ENCODE measurements around the gene CCL17.

CCL17 gene

GRCh38 chr16:57403965-57404817 is at the start of gene CCL17:
Gene CCL17 (plus strand): TSS chr16:57404767. CDS start chr16:57413933, 9,166 bp downstream.
- Histone ChIP-seq H3K9me3 (ENCODE audit: control insufficient read depth in 1 of 2, low read length in 2 of 2) (no peaks in the 10 kb centered on the region), H3K9ac (ENCODE audit: low read depth in 1 of 2, low read length in 2 of 2) (no peak within 1 kb of the TSS)

GRCh38 chr16:57355898-57356414 is 48.6 kb upstream of the CCL17 start:
- no peaks in the 10 kb centered on the region for H3K9me3 ChIP-seq (ENCODE audit: control insufficient read depth in 1 of 2, low read length in 2 of 2)
- no peak overlapping the region for H3K27ac ChIP-seq (ENCODE audit: low read depth, low read length)
- H3K36me3 ChIP-seq (ENCODE audit: control insufficient read depth in 1 of 2, insufficient read depth in 2 of 2, low read length in 2 of 2): no peaks in the 10 kb centered on the region
- H3K4me1 ChIP-seq (ENCODE audit: control insufficient read depth in 1 of 2, insufficient read depth in 2 of 2, low read length in 2 of 2): no peaks in the 10 kb centered on the region
- no peak overlapping the region for H3K4me3 ChIP-seq (ENCODE audit: low read depth in 1 of 2, low read length in 2 of 2)
- H3K27me3 ChIP-seq (ENCODE audit: control insufficient read depth in 1 of 2, insufficient read depth in 2 of 2, low read length in 2 of 2): no peaks in the 10 kb centered on the region
- no peak overlapping the region for H3K9ac ChIP-seq (ENCODE audit: low read depth in 1 of 2, low read length in 2 of 2)

More at GRCh38 chr16:57403965-57404817, at the start of gene CCL17:
- Histone ChIP-seq H3K27me3 (ENCODE audit: control insufficient read depth in 1 of 2, insufficient read depth in 2 of 2, low read length in 2 of 2) (no peaks in the 10 kb centered on the region), H3K4me3 (ENCODE audit: low read depth in 1 of 2, low read length in 2 of 2) (no peak within 1 kb of the TSS), H3K27ac (ENCODE audit: low read depth, low read length) (no peak within 1 kb of the TSS), H3K4me1 (ENCODE audit: control insufficient read depth in 1 of 2, insufficient read depth in 2 of 2, low read length in 2 of 2) (no peaks in the 10 kb centered on the region), H3K36me3 (ENCODE audit: control insufficient read depth in 1 of 2, insufficient read depth in 2 of 2, low read length in 2 of 2) (no peaks in the 10 kb centered on the region)

- no peak overlapping the region for H3K9ac ChIP-seq (ENCODE audit: low read depth in 1 of 2, low read length in 2 of 2)
- no peaks in the 10 kb centered on the region for H3K9me3 ChIP-seq (ENCODE audit: control insufficient read depth in 1 of 2, low read length in 2 of 2)
- H3K27me3 ChIP-seq (ENCODE audit: control insufficient read depth in 1 of 2, insufficient read depth in 2 of 2, low read length in 2 of 2): no peaks in the 10 kb centered on the region
- H3K27ac ChIP-seq (ENCODE audit: low read depth, low read length): no peak overlapping the region
- no peaks in the 10 kb centered on the region for H3K4me1 ChIP-seq (ENCODE audit: control insufficient read depth in 1 of 2, insufficient read depth in 2 of 2, low read length in 2 of 2)
- no peaks in the 10 kb centered on the region for H3K36me3 ChIP-seq (ENCODE audit: control insufficient read depth in 1 of 2, insufficient read depth in 2 of 2, low read length in 2 of 2)
- no peak overlapping the region for H3K4me3 ChIP-seq (ENCODE audit: low read depth in 1 of 2, low read length in 2 of 2)
These were observed 48.0 kb upstream of the CCL17 start for GRCh38 chr16:57356547-57356946.

DNA sequence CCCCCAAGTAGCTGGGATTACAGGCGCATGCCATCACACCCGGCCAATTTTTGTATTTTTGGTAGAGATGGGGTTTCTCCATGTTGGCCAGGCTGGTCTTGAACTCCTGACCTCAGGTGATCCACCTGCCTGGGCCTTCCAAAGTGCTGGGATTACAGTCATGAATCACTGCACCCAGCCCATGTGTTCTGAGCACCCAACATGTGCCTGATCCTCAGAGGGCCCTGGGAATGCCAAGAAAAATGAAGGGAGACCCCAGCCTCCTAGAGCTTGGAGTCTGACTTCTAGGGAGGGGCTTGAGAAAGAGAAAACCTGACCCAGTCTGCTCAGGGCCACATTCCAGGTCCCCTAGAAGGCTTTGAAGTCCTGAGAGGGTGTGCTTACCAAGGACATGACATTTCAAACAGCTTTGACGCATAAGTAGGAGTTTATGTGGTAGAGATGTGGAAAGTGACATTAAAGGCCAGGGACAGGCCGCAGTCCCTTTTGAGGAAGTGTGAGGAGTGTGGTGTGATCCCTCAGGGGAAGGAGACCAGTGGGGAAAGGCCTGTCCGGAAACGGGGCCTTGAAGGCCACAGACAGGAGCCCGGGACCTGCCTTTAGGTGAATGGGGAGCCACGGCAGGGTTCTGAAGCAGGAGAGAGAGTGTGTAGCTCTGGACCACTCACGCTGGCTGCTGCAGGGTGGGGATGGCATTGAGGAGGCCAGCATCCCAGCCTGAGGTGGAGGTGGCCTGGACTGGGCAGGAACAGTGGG is 47.1 kb upstream of the CCL17 start:
- H3K27ac ChIP-seq (ENCODE audit: low read depth, low read length): no peak overlapping the region
- no peaks in the 10 kb centered on the region for H3K4me1 ChIP-seq (ENCODE audit: control insufficient read depth in 1 of 2, insufficient read depth in 2 of 2, low read length in 2 of 2)
- no peak overlapping the region for H3K4me3 ChIP-seq (ENCODE audit: low read depth in 1 of 2, low read length in 2 of 2)
- no peaks in the 10 kb centered on the region for H3K36me3 ChIP-seq (ENCODE audit: control insufficient read depth in 1 of 2, insufficient read depth in 2 of 2, low read length in 2 of 2)
- no peaks in the 10 kb centered on the region for H3K9me3 ChIP-seq (ENCODE audit: control insufficient read depth in 1 of 2, low read length in 2 of 2)
- H3K27me3 ChIP-seq (ENCODE audit: control insufficient read depth in 1 of 2, insufficient read depth in 2 of 2, low read length in 2 of 2): no peaks in the 10 kb centered on the region
- no peak overlapping the region for H3K9ac ChIP-seq (ENCODE audit: low read depth in 1 of 2, low read length in 2 of 2)

DNA sequence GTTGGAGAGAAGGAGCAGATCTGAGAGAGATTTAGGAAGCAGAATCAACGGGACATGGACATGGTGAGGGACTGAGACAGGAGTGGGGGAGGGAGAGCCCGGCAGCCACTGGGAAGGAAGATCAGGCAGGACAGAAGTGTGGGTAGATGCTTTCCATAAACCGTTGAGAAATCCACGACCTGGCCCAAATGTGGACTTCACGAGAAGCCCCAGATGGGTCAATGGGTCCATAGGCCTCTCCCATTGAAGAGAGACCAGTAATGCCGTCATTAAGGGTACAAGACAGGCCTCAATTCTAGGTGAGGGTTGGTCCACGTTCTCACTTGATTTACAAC is 46.5 kb upstream of the CCL17 start:
- H3K36me3 ChIP-seq (ENCODE audit: control insufficient read depth in 1 of 2, insufficient read depth in 2 of 2, low read length in 2 of 2): no peaks in the 10 kb centered on the region
- no peaks in the 10 kb centered on the region for H3K4me1 ChIP-seq (ENCODE audit: control insufficient read depth in 1 of 2, insufficient read depth in 2 of 2, low read length in 2 of 2)
- no peak overlapping the region for H3K4me3 ChIP-seq (ENCODE audit: low read depth in 1 of 2, low read length in 2 of 2)
- H3K27me3 ChIP-seq (ENCODE audit: control insufficient read depth in 1 of 2, insufficient read depth in 2 of 2, low read length in 2 of 2): no peaks in the 10 kb centered on the region
- no peaks in the 10 kb centered on the region for H3K9me3 ChIP-seq (ENCODE audit: control insufficient read depth in 1 of 2, low read length in 2 of 2)
- H3K27ac ChIP-seq (ENCODE audit: low read depth, low read length): no peak overlapping the region
- no peak overlapping the region for H3K9ac ChIP-seq (ENCODE audit: low read depth in 1 of 2, low read length in 2 of 2)

DNA sequence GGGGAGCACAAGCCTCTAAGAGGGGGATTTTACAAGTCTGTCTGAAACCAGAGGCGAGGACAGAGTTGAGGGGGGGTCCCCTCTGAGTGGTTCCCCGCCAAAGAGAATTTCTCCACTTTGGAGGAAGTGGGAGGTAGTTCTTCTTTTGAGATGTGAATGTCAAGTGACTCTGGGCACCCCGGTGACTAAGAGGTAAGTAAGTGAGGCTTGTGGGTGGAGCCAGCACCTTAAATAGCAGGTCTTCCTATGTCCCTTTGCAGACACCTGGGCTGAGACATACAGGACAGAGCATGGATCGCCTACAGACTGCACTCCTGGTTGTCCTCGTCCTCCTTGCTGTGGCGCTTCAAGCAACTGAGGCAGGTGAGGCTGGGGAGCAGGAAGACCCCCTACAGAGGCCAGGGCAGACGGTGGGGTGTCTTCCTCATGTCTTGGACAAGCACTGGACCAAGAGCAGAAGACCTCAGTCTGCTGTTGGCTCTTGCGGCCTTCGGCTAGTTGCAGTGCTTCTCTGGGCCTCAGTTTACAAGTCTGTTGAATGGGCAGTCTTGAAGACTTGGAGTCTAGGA is 46.0 kb upstream of the CCL17 start, which contains the start of gene CCL22:
TSS of gene CCL22 (plus strand) at position 257 of the 569 bp plus-strand sequence. CDS start at position 291, 34 bp downstream.
- H3K4me1 ChIP-seq (ENCODE audit: control insufficient read depth in 1 of 2, insufficient read depth in 2 of 2, low read length in 2 of 2): no peaks in the 10 kb centered on the region
- H3K27ac ChIP-seq (ENCODE audit: low read depth, low read length): no peak within 1 kb of the TSS
- no peak within 1 kb of the TSS for H3K4me3 ChIP-seq (ENCODE audit: low read depth in 1 of 2, low read length in 2 of 2)
- H3K9ac ChIP-seq (ENCODE audit: low read depth in 1 of 2, low read length in 2 of 2): no peak within 1 kb of the TSS
- H3K27me3 ChIP-seq (ENCODE audit: control insufficient read depth in 1 of 2, insufficient read depth in 2 of 2, low read length in 2 of 2): no peaks in the 10 kb centered on the region
- H3K9me3 ChIP-seq (ENCODE audit: control insufficient read depth in 1 of 2, low read length in 2 of 2): no peaks in the 10 kb centered on the region
- no peaks in the 10 kb centered on the region for H3K36me3 ChIP-seq (ENCODE audit: control insufficient read depth in 1 of 2, insufficient read depth in 2 of 2, low read length in 2 of 2)

DNA sequence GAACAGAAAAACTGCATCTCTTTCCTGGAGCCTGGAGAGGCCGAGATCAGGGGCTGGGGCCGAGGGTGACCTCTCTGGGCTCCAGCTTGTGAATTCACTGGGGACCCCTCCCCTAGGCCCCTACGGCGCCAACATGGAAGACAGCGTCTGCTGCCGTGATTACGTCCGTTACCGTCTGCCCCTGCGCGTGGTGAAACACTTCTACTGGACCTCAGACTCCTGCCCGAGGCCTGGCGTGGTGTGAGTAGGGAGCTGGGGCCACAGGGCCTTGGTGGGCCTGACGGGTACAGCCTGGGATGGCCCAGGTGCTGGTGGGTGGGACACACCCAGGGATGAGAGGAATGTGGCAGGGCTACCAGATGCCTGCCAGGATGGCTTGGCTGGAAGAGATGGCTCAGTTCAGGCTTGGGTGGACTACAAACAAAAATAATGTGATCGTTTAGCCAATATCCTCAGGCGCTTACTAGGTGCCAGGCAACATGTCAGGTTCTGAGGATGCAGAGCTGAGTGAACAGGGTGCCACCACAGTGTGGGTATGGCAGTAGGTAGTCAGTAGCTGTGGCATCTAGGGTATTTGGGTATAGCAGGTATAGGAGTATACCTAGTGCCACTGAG is 44.1 kb upstream of the CCL17 start:
- no peaks in the 10 kb centered on the region for H3K4me1 ChIP-seq (ENCODE audit: control insufficient read depth in 1 of 2, insufficient read depth in 2 of 2, low read length in 2 of 2)
- H3K9ac ChIP-seq (ENCODE audit: low read depth in 1 of 2, low read length in 2 of 2): no peak overlapping the region
- H3K4me3 ChIP-seq (ENCODE audit: low read depth in 1 of 2, low read length in 2 of 2): no peak overlapping the region

GRCh38 chr16:57361404-57361803 is 43.2 kb upstream of the CCL17 start:
- Histone ChIP-seq H3K4me1 (ENCODE audit: control insufficient read depth in 1 of 2, insufficient read depth in 2 of 2, low read length in 2 of 2) (no peaks in the 10 kb centered on the region), H3K9ac (ENCODE audit: low read depth in 1 of 2, low read length in 2 of 2) (no peak overlapping the region), H3K36me3 (ENCODE audit: control insufficient read depth in 1 of 2, insufficient read depth in 2 of 2, low read length in 2 of 2) (no peaks in the 10 kb centered on the region), H3K4me3 (ENCODE audit: low read depth in 1 of 2, low read length in 2 of 2) (no peak overlapping the region), H3K9me3 (ENCODE audit: control insufficient read depth in 1 of 2, low read length in 2 of 2) (no peaks in the 10 kb centered on the region), H3K27me3 (ENCODE audit: control insufficient read depth in 1 of 2, insufficient read depth in 2 of 2, low read length in 2 of 2) (no peaks in the 10 kb centered on the region), H3K27ac (ENCODE audit: low read depth, low read length) (no peak overlapping the region)

More for the DNA sequence above, 44.1 kb upstream of the CCL17 start:
- H3K27ac ChIP-seq (ENCODE audit: low read depth, low read length): no peak overlapping the region
- no peaks in the 10 kb centered on the region for H3K9me3 ChIP-seq (ENCODE audit: control insufficient read depth in 1 of 2, low read length in 2 of 2)
- H3K36me3 ChIP-seq (ENCODE audit: control insufficient read depth in 1 of 2, insufficient read depth in 2 of 2, low read length in 2 of 2): no peaks in the 10 kb centered on the region
- H3K27me3 ChIP-seq (ENCODE audit: control insufficient read depth in 1 of 2, insufficient read depth in 2 of 2, low read length in 2 of 2): no peaks in the 10 kb centered on the region

DNA sequence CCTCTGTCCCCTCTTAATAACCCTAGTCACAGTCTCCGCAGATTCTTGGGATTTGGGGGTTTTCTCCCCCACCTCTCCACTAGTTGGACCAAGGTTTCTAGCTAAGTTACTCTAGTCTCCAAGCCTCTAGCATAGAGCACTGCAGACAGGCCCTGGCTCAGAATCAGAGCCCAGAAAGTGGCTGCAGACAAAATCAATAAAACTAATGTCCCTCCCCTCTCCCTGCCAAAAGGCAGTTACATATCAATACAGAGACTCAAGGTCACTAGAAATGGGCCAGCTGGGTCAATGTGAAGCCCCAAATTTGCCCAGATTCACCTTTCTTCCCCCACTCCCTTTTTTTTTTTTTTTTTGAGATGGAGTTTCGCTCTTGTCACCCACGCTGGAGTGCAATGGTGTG is 40.4 kb upstream of the CCL17 start:
- no peaks in the 10 kb centered on the region for H3K4me1 ChIP-seq (ENCODE audit: control insufficient read depth in 1 of 2, insufficient read depth in 2 of 2, low read length in 2 of 2)
- H3K27ac ChIP-seq (ENCODE audit: low read depth, low read length): no peak overlapping the region
- no peak overlapping the region for H3K4me3 ChIP-seq (ENCODE audit: low read depth in 1 of 2, low read length in 2 of 2)
- H3K9ac ChIP-seq (ENCODE audit: low read depth in 1 of 2, low read length in 2 of 2): no peak overlapping the region
- H3K27me3 ChIP-seq (ENCODE audit: control insufficient read depth in 1 of 2, insufficient read depth in 2 of 2, low read length in 2 of 2): no peaks in the 10 kb centered on the region
- H3K36me3 ChIP-seq (ENCODE audit: control insufficient read depth in 1 of 2, insufficient read depth in 2 of 2, low read length in 2 of 2): no peaks in the 10 kb centered on the region
- H3K9me3 ChIP-seq (ENCODE audit: control insufficient read depth in 1 of 2, low read length in 2 of 2): no peaks in the 10 kb centered on the region

All from duodenal mucosa (tissue), 2 donors.